ENCODE results near the gene ZNF831. TPM values are rescaled to one million over a fixed set of nuclear protein-coding genes. Genes with fewer than 3 reads are reported as not detected.

The ZNF831 gene
- total RNA-seq, 1 donor from 2014 or later = 3.4 TPM

- intact Hi-C loops (cut with micrococcal nuclease) = loop anchor here (5.0 kb wide), 3 partner anchors 59 to 569 kb away; partner anchors contain the start of genes STX16 and ZNF831
- no peaks in the 10 kb centered on the region for H3K9me3 Mint-ChIP-seq
- no peaks in the 10 kb centered on the region for H3K36me3 Mint-ChIP-seq (ENCODE audit: low read depth)
- H3K4me1 Mint-ChIP-seq (ENCODE audit: low read depth) = peaks cover 7% of the 10 kb centered on the region
- H3K4me3 Mint-ChIP-seq = peak overlapping the region; percentile 40
- no peak for DNase-seq (ENCODE audit: low spot score)
- H3K27me3 Mint-ChIP-seq (ENCODE audit: insufficient read depth) = peaks cover 2% of the 10 kb centered on the region
- H3K27ac Mint-ChIP-seq = no peak overlapping the region
Observed at GRCh38 chr20:59221049-59221706, 57.6 kb downstream of the ZNF831 start.

GRCh38 chr20:59221707-59222252 is 58.2 kb downstream of the ZNF831 start:
- Mint-ChIP-seq H3K27ac (no peak overlapping the region), H3K36me3 (ENCODE audit: low read depth) (no peaks in the 10 kb centered on the region), H3K4me1 (ENCODE audit: low read depth) (peaks cover 7% of the 10 kb centered on the region), H3K27me3 (ENCODE audit: insufficient read depth) (peaks cover 2% of the 10 kb centered on the region), H3K9me3 (no peaks in the 10 kb centered on the region), H3K4me3 (peak overlapping the region; percentile 59)
- DNase-seq (ENCODE audit: low spot score) = no peak
- intact Hi-C loops (cut with micrococcal nuclease) = loop anchor here (1.0 to 5.0 kb wide), 8 partner anchors 59 to 569 kb away; partner anchors contain the start of genes ATP5F1E, STX16 and ZNF831

GRCh38 chr20:59222253-59223181 is 58.9 kb downstream of the ZNF831 start:
- peak; percentile 72 for DNase-seq (ENCODE audit: low spot score)
- peaks cover 7% of the 10 kb centered on the region for H3K4me1 Mint-ChIP-seq (ENCODE audit: low read depth)
- H3K27me3 Mint-ChIP-seq (ENCODE audit: insufficient read depth) = peaks cover 2% of the 10 kb centered on the region
- intact Hi-C loops (cut with micrococcal nuclease) = loop anchor here (1.0 to 5.0 kb wide), 8 partner anchors 60 to 570 kb away; partner anchors contain the start of genes ATP5F1E, STX16 and ZNF831
- peak overlapping the region; percentile 72 for H3K27ac Mint-ChIP-seq
- no peaks in the 10 kb centered on the region for H3K36me3 Mint-ChIP-seq (ENCODE audit: low read depth)
- H3K9me3 Mint-ChIP-seq = no peaks in the 10 kb centered on the region
- H3K4me3 Mint-ChIP-seq = peak overlapping the region; percentile 82

- intact Hi-C loops (cut with micrococcal nuclease) = loop anchor here (5.0 kb wide), 3 partner anchors 61 to 571 kb away; partner anchors contain the start of genes STX16 and ZNF831
- Mint-ChIP-seq H3K27ac (no peak overlapping the region), H3K9me3 (no peaks in the 10 kb centered on the region), H3K4me1 (ENCODE audit: low read depth) (peaks cover 7% of the 10 kb centered on the region), H3K36me3 (ENCODE audit: low read depth) (no peaks in the 10 kb centered on the region), H3K27me3 (ENCODE audit: insufficient read depth) (peaks cover 2% of the 10 kb centered on the region), H3K4me3 (no peak overlapping the region)
- DNase-seq (ENCODE audit: low spot score) = no peak
Observed at GRCh38 chr20:59223182-59223601, 59.6 kb downstream of the ZNF831 start.

GRCh38 chr20:59223750-59224149 is 60.1 kb downstream of the ZNF831 start:
- Mint-ChIP-seq H3K27me3 (ENCODE audit: insufficient read depth) (peaks cover 2% of the 10 kb centered on the region), H3K4me1 (ENCODE audit: low read depth) (peaks cover 7% of the 10 kb centered on the region), H3K4me3 (no peak overlapping the region), H3K9me3 (peaks cover under 1% of the 10 kb centered on the region), H3K36me3 (ENCODE audit: low read depth) (peaks cover 2% of the 10 kb centered on the region), H3K27ac (no peak overlapping the region)
- intact Hi-C loops (cut with micrococcal nuclease) = loop anchor here (5.0 kb wide), 3 partner anchors 61 to 571 kb away; partner anchors contain the start of genes STX16 and ZNF831
- DNase-seq (ENCODE audit: low spot score) = no peak

GRCh38 chr20:59224236-59224635 is 60.6 kb downstream of the ZNF831 start:
- H3K4me3 Mint-ChIP-seq = no peak overlapping the region

GRCh38 chr20:59230385-59230784 is 66.8 kb downstream of the ZNF831 start:
- Mint-ChIP-seq H3K36me3 (ENCODE audit: low read depth) (peaks cover 18% of the 10 kb centered on the region), H3K27me3 (ENCODE audit: insufficient read depth) (peaks cover 2% of the 10 kb centered on the region), H3K27ac (no peak overlapping the region), H3K9me3 (peaks cover 5% of the 10 kb centered on the region), H3K4me1 (ENCODE audit: low read depth) (peaks cover 15% of the 10 kb centered on the region), H3K4me3 (no peak overlapping the region)
- no peak for DNase-seq (ENCODE audit: low spot score)
- intact Hi-C loops (cut with micrococcal nuclease) = no loop called here

More at GRCh38 chr20:59224236-59224635, 60.6 kb downstream of the ZNF831 start:
- peaks cover 5% of the 10 kb centered on the region for H3K9me3 Mint-ChIP-seq
- peaks cover 2% of the 10 kb centered on the region for H3K27me3 Mint-ChIP-seq (ENCODE audit: insufficient read depth)
- intact Hi-C loops (cut with micrococcal nuclease) = loop anchor here (5.0 kb wide), 3 partner anchors 62 to 572 kb away; partner anchors contain the start of genes STX16 and ZNF831
- no peak overlapping the region for H3K27ac Mint-ChIP-seq
- DNase-seq (ENCODE audit: low spot score) = no peak
- H3K36me3 Mint-ChIP-seq (ENCODE audit: low read depth) = peaks cover 7% of the 10 kb centered on the region
- H3K4me1 Mint-ChIP-seq (ENCODE audit: low read depth) = peaks cover 7% of the 10 kb centered on the region

GRCh38 chr20:59231124-59231804 is 67.6 kb downstream of the ZNF831 start:
- Mint-ChIP-seq H3K9me3 (peaks cover 5% of the 10 kb centered on the region), H3K27me3 (ENCODE audit: insufficient read depth) (no peaks in the 10 kb centered on the region), H3K27ac (peak overlapping the region; percentile 31), H3K4me3 (no peak overlapping the region), H3K4me1 (ENCODE audit: low read depth) (peaks cover 24% of the 10 kb centered on the region), H3K36me3 (ENCODE audit: low read depth) (peaks cover 18% of the 10 kb centered on the region)
- intact Hi-C loops (cut with micrococcal nuclease) = no loop called here
- DNase-seq (ENCODE audit: low spot score) = no peak

- peaks cover 25% of the 10 kb centered on the region for H3K4me1 Mint-ChIP-seq (ENCODE audit: low read depth)
- H3K4me3 Mint-ChIP-seq = no peak overlapping the region
- intact Hi-C loops (cut with micrococcal nuclease) = no loop called here
- H3K27ac Mint-ChIP-seq = no peak overlapping the region
- H3K9me3 Mint-ChIP-seq = peaks cover 5% of the 10 kb centered on the region
- H3K36me3 Mint-ChIP-seq (ENCODE audit: low read depth) = peaks cover 18% of the 10 kb centered on the region
- no peak for DNase-seq (ENCODE audit: low spot score)
- H3K27me3 Mint-ChIP-seq (ENCODE audit: insufficient read depth) = no peaks in the 10 kb centered on the region
Observed at GRCh38 chr20:59232618-59233017, 69.0 kb downstream of the ZNF831 start.

GRCh38 chr20:59235226-59235625 is 71.6 kb downstream of the ZNF831 start:
- DNase-seq (ENCODE audit: low spot score) = no peak
- intact Hi-C loops (cut with micrococcal nuclease) = no loop called here
- H3K4me1 Mint-ChIP-seq (ENCODE audit: low read depth) = peaks cover 25% of the 10 kb centered on the region
- H3K27me3 Mint-ChIP-seq (ENCODE audit: insufficient read depth) = no peaks in the 10 kb centered on the region
- peaks cover 17% of the 10 kb centered on the region for H3K36me3 Mint-ChIP-seq (ENCODE audit: low read depth)
- no peak overlapping the region for H3K4me3 Mint-ChIP-seq
- peak overlapping the region; percentile 25 for H3K27ac Mint-ChIP-seq
- no peaks in the 10 kb centered on the region for H3K9me3 Mint-ChIP-seq

- Mint-ChIP-seq H3K27ac (no peak overlapping the region), H3K36me3 (ENCODE audit: low read depth) (peaks cover 12% of the 10 kb centered on the region), H3K27me3 (ENCODE audit: insufficient read depth) (no peaks in the 10 kb centered on the region), H3K9me3 (no peaks in the 10 kb centered on the region), H3K4me1 (ENCODE audit: low read depth) (peaks cover 20% of the 10 kb centered on the region), H3K4me3 (no peak overlapping the region)
- DNase-seq (ENCODE audit: low spot score) = no peak
- intact Hi-C loops (cut with micrococcal nuclease) = no loop called here
Observed at GRCh38 chr20:59240006-59240405, 76.4 kb downstream of the ZNF831 start.
